Activated naive CD4-positive, alpha-beta T cell treated with anti-CD3 and anti-CD28 coated beads for 36 hours (primary cell): ENCODE measurements around the gene PLXNA4. TPM values are rescaled to one million over a fixed set of nuclear protein-coding genes. Genes with fewer than 3 reads are reported as not detected.

Source experiments
- CTCF ChIA-PET: fragments of 350-600 bp; sonication (Branson Sonifier 250); formaldehyde crosslinking; loops from one replicate; lab custom pipeline; 2021; ENCODE audit warnings: antibody characterized with exemption; lab: Charles Lee
- DNase-seq: peaks from one replicate; pipeline ENCODE4 v3.0.0-alpha.2; 2020
- H3K27ac Mint-ChIP-seq: one replicate; pipeline ENCODE4 v1.8.0; 2021; ENCODE audit warnings: mild to moderate bottlenecking, mixed read lengths
- H3K27me3 Mint-ChIP-seq: one replicate; pipeline ENCODE4 v1.8.0; 2021; ENCODE audit warnings: low read depth, mixed read lengths
- H3K36me3 Mint-ChIP-seq: one replicate; pipeline ENCODE4 v1.8.0; 2021; ENCODE audit warnings: low read depth, mixed read lengths
- H3K4me1 Mint-ChIP-seq: one replicate; pipeline ENCODE4 v1.8.0; 2021; ENCODE audit warnings: low read depth, mixed read lengths
- H3K4me3 Mint-ChIP-seq: one replicate; pipeline ENCODE4 v1.8.0; 2021; ENCODE audit warnings: mild to moderate bottlenecking, moderate library complexity, mixed read lengths
- H3K9me3 Mint-ChIP-seq: one replicate; pipeline ENCODE4 v1.8.0; 2021; ENCODE audit warnings: mixed read lengths
- intact Hi-C: fragments of 100-400 bp; cut with micrococcal nuclease; formaldehyde crosslinking; loops from one replicate; pipeline ENCODE4 v1.15.1; 2023
- total RNA-seq, 2 experiments: library from RNA; stranded (reverse); gene quantifications; one replicate each; pipeline ENCODE4 v1.2.3, GENCODE V29; 2021

Gene PLXNA4
- total RNA-seq, 2 experiments from 2014 or later, result 0.02 to 0.05 TPM

- H3K36me3 Mint-ChIP-seq, result no peaks in the 10 kb centered on the region
- CTCF ChIA-PET, result no interaction called here
- intact Hi-C loops, result loop anchor here (5.0 kb wide), 3 partner anchors 87 to 592 kb away; partner anchors contain the start of genes CHCHD3 and PLXNA4
These were observed 86.5 kb downstream of the PLXNA4 start for GRCh38 chr7:132489776-132490237.

DNA sequence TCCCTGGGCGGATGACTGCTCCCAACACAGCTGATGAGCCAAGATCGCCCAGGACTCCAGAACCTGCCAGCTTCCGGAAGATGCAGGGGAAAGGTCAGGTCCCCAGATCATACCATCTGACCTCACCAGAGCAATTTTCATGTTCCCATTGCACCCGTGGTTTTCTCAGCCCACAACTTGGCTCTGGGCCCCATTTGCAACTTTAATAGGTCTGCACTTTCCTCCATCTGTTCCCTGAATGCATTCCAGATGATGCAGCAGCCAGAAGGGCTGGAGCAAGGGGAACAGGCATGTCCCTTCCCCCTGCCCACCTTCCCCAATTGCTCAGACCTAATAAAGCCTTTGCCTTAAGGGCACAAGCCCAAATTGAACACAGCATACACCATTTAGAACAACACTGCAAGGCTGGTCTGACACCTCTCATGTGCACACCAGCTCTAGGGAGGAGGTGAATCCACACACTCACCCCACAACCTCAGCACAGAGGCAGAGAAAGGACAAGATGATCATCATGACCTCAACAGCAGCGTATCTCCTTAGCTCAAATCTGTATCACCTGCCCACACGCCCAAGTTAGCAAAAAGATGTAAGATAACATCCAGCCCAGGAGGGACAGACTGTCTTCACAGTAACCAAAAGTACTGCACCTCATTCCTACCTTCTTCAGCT lies 87.5 kb downstream of the PLXNA4 start:
- no peaks in the 10 kb centered on the region for H3K9me3 Mint-ChIP-seq
- no peak overlapping the region for H3K4me3 Mint-ChIP-seq
- H3K27ac Mint-ChIP-seq, result no peak overlapping the region
- no peak for DNase-seq
- peaks cover 34% of the 10 kb centered on the region for H3K4me1 Mint-ChIP-seq
- no peaks in the 10 kb centered on the region for H3K36me3 Mint-ChIP-seq
- H3K27me3 Mint-ChIP-seq, result no peaks in the 10 kb centered on the region
- CTCF ChIA-PET, result no interaction called here
- intact Hi-C loops, result loop anchor here (5.0 kb wide), 3 partner anchors 89 to 594 kb away; partner anchors contain the start of genes CHCHD3 and PLXNA4

More at GRCh38 chr7:132489776-132490237, 86.5 kb downstream of the PLXNA4 start:
- Mint-ChIP-seq H3K27ac (no peak overlapping the region), H3K9me3 (no peaks in the 10 kb centered on the region), H3K27me3 (no peaks in the 10 kb centered on the region), H3K4me3 (no peak overlapping the region), H3K4me1 (peaks cover 28% of the 10 kb centered on the region)
- DNase-seq, result no peak

GRCh38 chr7:132486274-132486610 lies 90.0 kb downstream of the PLXNA4 start:
- Mint-ChIP-seq H3K36me3 (no peaks in the 10 kb centered on the region), H3K4me3 (no peak overlapping the region), H3K27ac (peak overlapping the region; percentile 61), H3K4me1 (peaks cover 36% of the 10 kb centered on the region), H3K27me3 (no peaks in the 10 kb centered on the region), H3K9me3 (no peaks in the 10 kb centered on the region)
- CTCF ChIA-PET, result no interaction called here
- no peak for DNase-seq
- intact Hi-C loops, result loop anchor here (5.0 kb wide), 3 partner anchors 91 to 596 kb away; partner anchors contain the start of genes CHCHD3 and PLXNA4

DNA sequence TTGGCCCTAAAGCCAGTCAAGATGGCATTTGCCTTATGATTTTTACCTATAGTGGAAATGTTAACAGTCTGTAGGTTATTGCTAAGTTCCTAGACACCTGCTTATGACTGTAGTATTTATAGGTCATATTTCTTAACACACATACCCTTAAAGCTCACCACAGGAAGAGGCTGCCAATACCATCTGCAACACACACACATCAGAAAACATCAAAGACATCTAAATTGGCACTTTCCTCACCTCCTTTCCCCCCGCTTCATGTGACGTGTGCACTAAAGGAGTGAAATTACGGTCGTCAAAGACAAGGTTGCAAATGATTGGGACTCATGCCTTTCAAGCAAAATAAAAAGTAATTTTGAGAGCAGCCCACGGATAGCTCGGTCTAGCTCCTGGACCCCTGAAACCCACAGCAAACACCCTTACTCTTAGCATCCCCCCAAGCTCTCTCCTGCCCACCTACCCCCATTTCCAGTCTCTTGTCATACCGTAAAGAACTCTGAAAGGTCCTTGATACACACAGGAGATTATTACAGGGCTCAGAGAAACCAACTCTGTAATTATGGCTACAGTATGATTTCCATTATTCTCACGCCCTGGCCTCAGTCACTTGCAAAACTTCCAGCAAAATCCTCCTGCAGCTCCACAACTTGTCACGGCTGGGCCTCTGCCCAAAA lies 90.5 kb downstream of the PLXNA4 start:
- intact Hi-C loops, result loop anchor here (1.0 to 5.0 kb wide), 8 partner anchors 25 to 597 kb away; partner anchors contain the start of genes CHCHD3 and PLXNA4
- Mint-ChIP-seq H3K36me3 (no peaks in the 10 kb centered on the region), H3K27me3 (no peaks in the 10 kb centered on the region), H3K4me3 (peak overlapping the region; percentile 19), H3K4me1 (peaks cover 36% of the 10 kb centered on the region), H3K9me3 (no peaks in the 10 kb centered on the region), H3K27ac (peak overlapping the region; percentile 61)
- CTCF ChIA-PET, result interaction anchor here (0.6 kb wide), 2 partner anchors 19 to 170 kb away, joined by 3 to 4 read pairs; no protein-coding TSS in a partner anchor
- DNase-seq, result peak; percentile 77

DNA sequence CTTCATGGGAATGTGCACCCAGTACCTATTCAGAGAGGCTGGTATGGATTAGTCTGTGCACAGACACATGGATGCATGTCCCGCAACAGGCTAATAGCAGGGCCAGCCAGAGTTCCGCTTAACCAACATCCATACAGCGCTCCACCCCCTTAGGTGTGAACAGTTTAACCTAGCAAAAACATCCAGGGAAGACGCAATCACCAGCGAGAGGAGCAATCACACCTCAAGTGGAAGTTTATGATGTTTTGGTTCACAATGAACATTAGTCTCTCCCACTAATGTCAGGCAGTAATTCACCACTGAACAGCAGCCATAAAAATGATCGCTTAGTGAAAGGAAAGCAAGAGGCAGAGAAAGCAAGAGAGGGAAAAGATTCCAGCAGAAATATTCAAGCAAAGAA lies 91.1 kb downstream of the PLXNA4 start:
- no peaks in the 10 kb centered on the region for H3K9me3 Mint-ChIP-seq
- H3K4me3 Mint-ChIP-seq, result no peak overlapping the region
- no peaks in the 10 kb centered on the region for H3K36me3 Mint-ChIP-seq
- peak overlapping the region; percentile 54 for H3K27ac Mint-ChIP-seq
- DNase-seq, result no peak
- CTCF ChIA-PET, result interaction anchor here (0.6 kb wide), 2 partner anchors 20 to 170 kb away, joined by 3 to 4 read pairs; no protein-coding TSS in a partner anchor
- peaks cover 36% of the 10 kb centered on the region for H3K4me1 Mint-ChIP-seq
- H3K27me3 Mint-ChIP-seq, result no peaks in the 10 kb centered on the region
- intact Hi-C loops, result loop anchor here (1.0 to 5.0 kb wide), 8 partner anchors 24 to 597 kb away; partner anchors contain the start of genes CHCHD3 and PLXNA4

DNA sequence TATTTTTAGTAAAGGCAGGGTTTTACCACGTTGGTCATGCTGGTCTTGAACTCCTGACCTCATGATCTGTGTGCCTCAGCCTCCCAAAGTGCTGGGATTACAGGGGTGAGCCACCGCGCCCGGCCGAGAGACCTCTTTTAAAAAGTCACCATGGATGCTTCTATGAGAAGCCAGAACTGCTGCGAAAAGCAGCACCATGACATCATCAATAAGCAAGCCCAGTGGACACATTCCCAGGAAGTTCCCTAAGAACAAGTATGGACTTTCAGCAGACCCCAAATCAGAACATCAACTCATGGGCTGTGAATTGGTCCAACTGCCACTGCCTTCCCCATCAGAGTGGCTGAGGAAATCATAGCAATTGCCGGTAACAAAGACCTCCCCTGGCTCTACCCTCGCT lies 93.4 kb downstream of the PLXNA4 start:
- H3K4me3 Mint-ChIP-seq, result no peak overlapping the region
- no peaks in the 10 kb centered on the region for H3K9me3 Mint-ChIP-seq
- CTCF ChIA-PET, result no interaction called here
- H3K4me1 Mint-ChIP-seq, result peaks cover 36% of the 10 kb centered on the region
- DNase-seq, result no peak
- no peaks in the 10 kb centered on the region for H3K27me3 Mint-ChIP-seq
- intact Hi-C loops, result no loop called here
- H3K27ac Mint-ChIP-seq, result no peak overlapping the region
- no peaks in the 10 kb centered on the region for H3K36me3 Mint-ChIP-seq

DNA sequence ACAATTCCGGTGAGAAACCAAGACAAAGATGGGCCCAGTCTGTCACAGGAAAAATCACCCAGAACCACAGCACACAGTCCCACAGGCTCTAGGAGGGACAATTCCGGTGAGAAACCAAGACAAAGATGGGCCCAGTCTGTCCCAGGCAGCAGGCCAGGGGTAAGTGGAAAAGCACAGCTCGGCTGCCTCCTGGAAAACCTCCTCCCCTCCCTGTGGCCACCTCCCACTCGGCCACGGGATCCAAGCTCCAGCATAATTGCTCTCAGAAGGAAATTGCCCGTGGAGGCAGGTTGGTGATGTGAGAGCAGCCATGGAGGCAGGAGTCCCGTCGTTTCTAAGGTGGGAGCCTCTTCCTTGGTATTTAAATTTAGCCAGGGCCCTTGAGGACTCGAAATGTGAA lies 95.7 kb downstream of the PLXNA4 start:
- Mint-ChIP-seq H3K27ac (no peak overlapping the region), H3K36me3 (no peaks in the 10 kb centered on the region), H3K4me3 (no peak overlapping the region), H3K9me3 (no peaks in the 10 kb centered on the region), H3K4me1 (peaks cover 16% of the 10 kb centered on the region), H3K27me3 (no peaks in the 10 kb centered on the region)
- DNase-seq, result no peak
- intact Hi-C loops, result no loop called here
- CTCF ChIA-PET, result interaction anchor here (0.7 kb wide), 1 partner anchor 18 kb away, joined by 4 read pairs; no protein-coding TSS in a partner anchor

DNA sequence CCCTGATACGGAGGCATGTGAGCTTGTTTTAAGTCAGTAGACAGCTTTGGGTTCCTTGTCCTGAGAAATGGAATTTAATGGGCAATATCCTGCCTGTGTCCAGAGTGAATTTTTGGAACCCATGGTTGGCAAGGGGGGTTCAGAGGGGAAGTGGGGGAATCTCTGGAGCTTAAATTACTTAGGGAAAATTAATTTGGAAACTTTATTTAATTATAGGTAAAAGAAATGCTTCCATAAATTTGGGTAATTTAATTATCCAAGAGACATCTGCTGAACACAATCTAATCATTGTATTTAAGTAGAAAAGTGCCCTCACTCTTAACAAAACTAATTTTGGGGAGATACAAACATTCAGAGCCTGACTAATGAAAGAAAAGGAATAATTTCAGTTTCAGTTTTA lies 99.7 kb downstream of the PLXNA4 start:
- Mint-ChIP-seq H3K27me3 (no peaks in the 10 kb centered on the region), H3K27ac (no peak overlapping the region), H3K4me3 (no peak overlapping the region), H3K4me1 (peaks cover 16% of the 10 kb centered on the region), H3K9me3 (no peaks in the 10 kb centered on the region), H3K36me3 (no peaks in the 10 kb centered on the region)
- no peak for DNase-seq
- intact Hi-C loops, result no loop called here
- CTCF ChIA-PET, result interaction anchor here (1.8 kb wide), 1 partner anchor 10 kb away, joined by 6 read pairs; no protein-coding TSS in a partner anchor

GRCh38 chr7:132475669-132476116 lies 100.6 kb downstream of the PLXNA4 start:
- Mint-ChIP-seq H3K36me3 (no peaks in the 10 kb centered on the region), H3K4me1 (peaks cover 16% of the 10 kb centered on the region), H3K27me3 (no peaks in the 10 kb centered on the region), H3K27ac (no peak overlapping the region), H3K4me3 (no peak overlapping the region), H3K9me3 (no peaks in the 10 kb centered on the region)
- CTCF ChIA-PET, result interaction anchor here (0.5 to 1.8 kb wide), 3 partner anchors 10 to 100 kb away, joined by 3 to 6 read pairs (median 4); partner anchors contain the start of gene PLXNA4
- no peak for DNase-seq
- intact Hi-C loops, result no loop called here

DNA sequence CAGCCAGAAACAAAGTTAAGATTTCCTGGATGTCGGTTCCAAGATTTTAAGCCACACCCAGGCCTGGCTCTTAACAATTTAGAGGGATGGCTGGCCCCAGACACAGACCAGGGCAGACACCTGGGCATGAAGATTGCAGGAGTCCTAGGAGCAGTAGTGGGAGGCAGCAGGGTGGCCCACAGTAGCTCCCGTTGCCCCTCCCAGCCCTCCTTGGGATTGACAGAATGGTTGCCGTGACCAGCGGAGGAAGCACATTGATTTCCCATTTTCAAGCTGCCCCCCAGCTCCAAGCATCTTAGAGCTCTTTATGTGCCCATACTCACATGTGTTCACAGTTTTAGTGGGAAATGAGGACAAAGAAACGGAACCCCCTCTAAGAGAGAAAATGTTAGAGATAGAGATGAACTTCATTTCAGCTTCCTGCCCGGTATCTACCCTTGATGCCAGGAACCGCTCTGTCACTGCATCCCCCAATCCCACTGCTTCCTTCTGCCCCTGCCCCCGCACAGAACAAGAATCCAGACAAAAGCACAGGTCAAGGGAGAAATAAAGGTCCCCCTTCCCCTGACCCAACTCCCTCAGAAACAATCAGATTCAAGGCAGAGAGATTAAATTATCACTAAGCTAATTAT lies 101.1 kb downstream of the PLXNA4 start:
- peaks cover 19% of the 10 kb centered on the region for H3K4me1 Mint-ChIP-seq
- H3K4me3 Mint-ChIP-seq, result no peak overlapping the region
- H3K9me3 Mint-ChIP-seq, result no peaks in the 10 kb centered on the region
- intact Hi-C loops, result no loop called here
- H3K27ac Mint-ChIP-seq, result no peak overlapping the region
- no peaks in the 10 kb centered on the region for H3K27me3 Mint-ChIP-seq
- CTCF ChIA-PET, result interaction anchor here (1.2 to 1.8 kb wide), 2 partner anchors 9 to 101 kb away, joined by 4 to 6 read pairs; partner anchors contain the start of gene PLXNA4
- no peak for DNase-seq
- H3K36me3 Mint-ChIP-seq, result no peaks in the 10 kb centered on the region

GRCh38 chr7:132472463-132473120 lies 103.7 kb downstream of the PLXNA4 start:
- no peaks in the 10 kb centered on the region for H3K9me3 Mint-ChIP-seq
- H3K4me3 Mint-ChIP-seq, result no peak overlapping the region

More at GRCh38 chr7:132472463-132473120, 103.7 kb downstream of the PLXNA4 start:
- CTCF ChIA-PET, result interaction anchor here (0.6 kb wide), 1 partner anchor 1650 kb away, joined by 3 read pairs; no protein-coding TSS in a partner anchor
- no peak for DNase-seq
- intact Hi-C loops, result no loop called here
- H3K27me3 Mint-ChIP-seq, result no peaks in the 10 kb centered on the region
- peaks cover 19% of the 10 kb centered on the region for H3K4me1 Mint-ChIP-seq
- H3K36me3 Mint-ChIP-seq, result no peaks in the 10 kb centered on the region
- H3K27ac Mint-ChIP-seq, result no peak overlapping the region
